Measurements from ENCODE around the gene FLT4.

Gene FLT4

GRCh38 chr5:180590543-180591310 is 58.7 kb downstream of the FLT4 start:
- H3K4me3 ChIP-seq (ENCODE audit: low read length), result no peak overlapping the region
- DNase-seq (ENCODE audit: low read depth), result no peak
- no peak for TF ChIP-seq CTCF (IDR thresholded peaks at IDR 0.05; ENCODE audit: insufficient read depth, low read depth, low read length, missing control alignments)

GRCh38 chr5:180589771-180590542 is 59.4 kb downstream of the FLT4 start:
- no peak overlapping the region for H3K4me3 ChIP-seq (ENCODE audit: low read length)
- no peak for DNase-seq (ENCODE audit: low read depth)
- no peak for TF ChIP-seq CTCF (IDR thresholded peaks at IDR 0.05; ENCODE audit: insufficient read depth, low read depth, low read length, missing control alignments)

GRCh38 chr5:180586870-180587269 is 62.5 kb downstream of the FLT4 start:
- no peak for TF ChIP-seq CTCF (IDR thresholded peaks at IDR 0.05; ENCODE audit: insufficient read depth, low read depth, low read length, missing control alignments)
- DNase-seq (ENCODE audit: low read depth), result no peak
- H3K4me3 ChIP-seq (ENCODE audit: low read length), result no peak overlapping the region

GRCh38 chr5:180586204-180586603 is 63.2 kb downstream of the FLT4 start:
- H3K4me3 ChIP-seq (ENCODE audit: low read length), result no peak overlapping the region
- TF ChIP-seq CTCF (IDR thresholded peaks at IDR 0.05; ENCODE audit: insufficient read depth, low read depth, low read length, missing control alignments), result no peak
- DNase-seq (ENCODE audit: low read depth), result no peak

- H3K4me3 ChIP-seq (ENCODE audit: low read length), result no peak overlapping the region
- DNase-seq (ENCODE audit: low read depth), result no peak
- TF ChIP-seq CTCF (IDR thresholded peaks at IDR 0.05; ENCODE audit: insufficient read depth, low read depth, low read length, missing control alignments), result no peak
Observed at GRCh38 chr5:180583738-180584137, 65.7 kb downstream of the FLT4 start.

GRCh38 chr5:180580681-180581080 is 68.7 kb downstream of the FLT4 start:
- no peak for DNase-seq (ENCODE audit: low read depth)
- no peak overlapping the region for H3K4me3 ChIP-seq (ENCODE audit: low read length)
- no peak for TF ChIP-seq CTCF (IDR thresholded peaks at IDR 0.05; ENCODE audit: insufficient read depth, low read depth, low read length, missing control alignments)
